ENCODE results near the gene ARHGEF25.

The ARHGEF25 gene

GRCh38 chr12:57609781-57610553 lies 1.3 kb upstream of the ARHGEF25 start:
- H3K4me3 ChIP-seq (ENCODE audit: low read depth, low read length): no peak overlapping the region
- TF ChIP-seq CTCF (IDR thresholded peaks at IDR 0.05; ENCODE audit: borderline replicate concordance, insufficient read depth, low read depth, low read length): no peak

GRCh38 chr12:57610554-57611107 lies 604 bp upstream of the ARHGEF25 start:
- TF ChIP-seq CTCF (IDR thresholded peaks at IDR 0.05; ENCODE audit: borderline replicate concordance, insufficient read depth, low read depth, low read length): no peak
- peak overlapping the region; percentile 60 for H3K4me3 ChIP-seq (ENCODE audit: low read depth, low read length)

GRCh38 chr12:57611827-57612710 lies 834 bp downstream of the ARHGEF25 start:
- H3K4me3 ChIP-seq (ENCODE audit: low read depth, low read length): no peak overlapping the region
- TF ChIP-seq CTCF (IDR thresholded peaks at IDR 0.05; ENCODE audit: borderline replicate concordance, insufficient read depth, low read depth, low read length): no peak

GRCh38 chr12:57612711-57613426 lies 1.6 kb downstream of the ARHGEF25 start:
- H3K4me3 ChIP-seq (ENCODE audit: low read depth, low read length): no peak overlapping the region
- TF ChIP-seq CTCF (IDR thresholded peaks at IDR 0.05; ENCODE audit: borderline replicate concordance, insufficient read depth, low read depth, low read length): no peak

- H3K4me3 ChIP-seq (ENCODE audit: low read depth, low read length): no peak overlapping the region
- no peak for TF ChIP-seq CTCF (IDR thresholded peaks at IDR 0.05; ENCODE audit: borderline replicate concordance, insufficient read depth, low read depth, low read length)
Observed at GRCh38 chr12:57613427-57614109, 2.3 kb downstream of the ARHGEF25 start.

- no peak for TF ChIP-seq CTCF (IDR thresholded peaks at IDR 0.05; ENCODE audit: borderline replicate concordance, insufficient read depth, low read depth, low read length)
- H3K4me3 ChIP-seq (ENCODE audit: low read depth, low read length): no peak overlapping the region
Observed at GRCh38 chr12:57614178-57614947, 3.1 kb downstream of the ARHGEF25 start.

All from GM12875 (cell line).